K562 (cell line): ENCODE data around the gene NOP16. TPM values are rescaled to one million over a fixed set of nuclear protein-coding genes. Genes with fewer than 3 reads are reported as not detected.

Experiments
- FOXO4 ChIP-seq: fragments of 450-650 bp; formaldehyde crosslinking; IDR thresholded peaks from 2 replicates; pipeline ENCODE4 v1.4.0; 2020; ENCODE audit warnings: mild to moderate bottlenecking, moderate library complexity
- KHSRP ChIP-seq: fragments of 450-650 bp; IDR thresholded peaks from 2 replicates; pipeline ENCODE4 v1.6.1; 2017
- MGA ChIP-seq: fragments of 450-650 bp; IDR thresholded peaks from 2 replicates; pipeline ENCODE4 v1.6.1; 2016; ENCODE audit warnings: mild to moderate bottlenecking, moderate library complexity
- RB1 ChIP-seq: fragments of 450-650 bp; IDR thresholded peaks from 2 replicates; pipeline ENCODE4 v1.6.1; 2017; ENCODE audit warnings: low read depth, mild to moderate bottlenecking
- SMARCC2 ChIP-seq: fragments of 450-650 bp; IDR thresholded peaks from 2 replicates; pipeline ENCODE4 v1.6.1; 2017; ENCODE audit warnings: antibody characterized with exemption, moderate library complexity, mild to moderate bottlenecking, low read depth
- ZBTB49 ChIP-seq: sonication (generic); formaldehyde crosslinking; IDR thresholded peaks from 2 replicates; pipeline ENCODE4 v1.8.0; 2022; ENCODE audit warnings: missing genetic modification reagents, mild to moderate bottlenecking, borderline replicate concordance
- ZC3H8 ChIP-seq: fragments of 450-650 bp; IDR thresholded peaks from 2 replicates; pipeline ENCODE4 v1.6.1; 2017
- ZFPM2 ChIP-seq: fragments of 250-450 bp; sonication (Bioruptor Pico); IDR thresholded peaks from 2 replicates; pipeline ENCODE4 v1.5.1; 2022; ENCODE audit warnings: mild to moderate bottlenecking
- polyA plus RNA-seq, 8 experiments: library from polyadenylated mRNA; depleted of rRNA in 4 of 8; stranded (reverse) in 5 of 8; unstranded in 3 of 8; fragments of >200 nt; fragmentation: Nextera tagmentation in 2 of 8; fragmentation: Illumina TruSeq in 1 of 8; extraction: Ambion mirVana in 2 of 8; extraction: Trizol in 1 of 8; gene quantifications; 2 replicates each; pipeline versions ENCODE4 v1.2.1 to v1.2.3, GENCODE V29; 2011 to 2014; ENCODE audit warnings: inconsistent platforms in 1 of 8, missing spikeins in 1 of 8
- total RNA-seq, 7 experiments: library from RNA; depleted of rRNA in 6 of 7; stranded (reverse); fragments of >200 nt in 6 of 7; fragmentation: Illumina TruSeq in 2 of 7; extraction: Trizol in 2 of 7; gene quantifications; 2 replicates each; pipeline versions ENCODE4 v1.2.1 to v1.2.3, GENCODE V29; 2011 to 2021; ENCODE audit warnings: low replicate concordance in 1 of 7
- TF ChIP-seq, protein P1 (sequence below): fragments of 250-450 bp; sonication (Bioruptor Pico); IDR thresholded peaks from 2 replicates; pipeline ENCODE4 v1.9.0; 2021; ENCODE audit warnings: mild to moderate bottlenecking
- TF ChIP-seq, protein P2 (sequence below), 2 experiments: fragments of 450-650 bp; conservative IDR thresholded peaks; 2 replicates each; pipeline ENCODE4 v1.6.1; 2017; ENCODE audit warnings: mild to moderate bottlenecking in 2 of 2, moderate library complexity in 2 of 2

The NOP16 gene
- total and polyA plus RNA-seq, 9 of the 15 experiments (the other 6 are each of a cell fraction or from before 2014, with no cell fraction given), result 92.5 to 342 (median 148) TPM

GRCh38 chr5:176388444-176389134 is at the start of gene NOP16, which contains the start of gene HIGD2A (continued):
- TF ChIP-seq, protein P1, sequence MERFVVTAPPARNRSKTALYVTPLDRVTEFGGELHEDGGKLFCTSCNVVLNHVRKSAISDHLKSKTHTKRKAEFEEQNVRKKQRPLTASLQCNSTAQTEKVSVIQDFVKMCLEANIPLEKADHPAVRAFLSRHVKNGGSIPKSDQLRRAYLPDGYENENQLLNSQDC (CRISPR knock-in tag), result peak; percentile 84
- TF ChIP-seq MGA, result peak; percentile 90
- TF ChIP-seq FOXO4, result no peak
- TF ChIP-seq ZC3H8, result peak; percentile 84; the same call in 1 of the 2 replicates
- TF ChIP-seq ZBTB49, result peak; percentile 62; the same call in 1 of the 2 replicates
- no peak for TF ChIP-seq KHSRP
- no peak; the same call in 1 of the 2 replicates for TF ChIP-seq ZFPM2
- TF ChIP-seq RB1, result peak; percentile 63
- TF ChIP-seq SMARCC2, result no peak
- TF ChIP-seq, protein P2, sequence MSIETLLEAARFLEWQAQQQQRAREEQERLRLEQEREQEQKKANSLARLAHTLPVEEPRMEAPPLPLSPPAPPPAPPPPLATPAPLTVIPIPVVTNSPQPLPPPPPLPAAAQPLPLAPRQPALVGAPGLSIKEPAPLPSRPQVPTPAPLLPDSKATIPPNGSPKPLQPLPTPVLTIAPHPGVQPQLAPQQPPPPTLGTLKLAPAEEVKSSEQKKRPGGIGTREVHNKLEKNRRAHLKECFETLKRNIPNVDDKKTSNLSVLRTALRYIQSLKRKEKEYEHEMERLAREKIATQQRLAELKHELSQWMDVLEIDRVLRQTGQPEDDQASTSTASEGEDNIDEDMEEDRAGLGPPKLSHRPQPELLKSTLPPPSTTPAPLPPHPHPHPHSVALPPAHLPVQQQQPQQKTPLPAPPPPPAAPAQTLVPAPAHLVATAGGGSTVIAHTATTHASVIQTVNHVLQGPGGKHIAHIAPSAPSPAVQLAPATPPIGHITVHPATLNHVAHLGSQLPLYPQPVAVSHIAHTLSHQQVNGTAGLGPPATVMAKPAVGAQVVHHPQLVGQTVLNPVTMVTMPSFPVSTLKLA (conservative IDR thresholded peaks at IDR 0.05), result peak; percentile 98 to 99
